ENCODE measurements around the gene ST8SIA1.

DNA sequence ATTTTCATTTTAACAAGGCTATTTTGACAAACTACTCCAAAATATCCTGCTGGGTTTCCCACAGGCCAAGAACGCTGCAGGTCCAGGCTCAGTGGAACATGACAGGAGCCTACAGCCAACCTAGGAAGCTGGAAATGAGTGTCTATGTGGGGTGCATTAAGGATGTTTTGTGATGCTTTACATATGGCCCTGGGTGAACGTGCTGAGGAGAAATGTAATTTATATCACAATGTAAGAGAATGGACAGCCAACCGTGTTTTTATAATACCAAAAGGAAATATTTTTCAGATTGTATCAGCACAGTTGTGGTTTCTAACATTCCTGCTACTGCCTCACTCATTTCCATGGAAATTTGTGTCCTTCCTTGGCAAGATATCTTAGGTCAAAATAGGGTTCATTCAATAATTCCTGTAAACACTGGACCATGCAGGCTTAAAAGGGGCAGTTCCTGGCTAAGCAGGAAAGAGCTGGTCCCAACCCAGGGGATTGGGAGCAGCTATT lies 51.5 kb downstream of the ST8SIA1 start:
- TF ChIP-seq, protein P1, sequence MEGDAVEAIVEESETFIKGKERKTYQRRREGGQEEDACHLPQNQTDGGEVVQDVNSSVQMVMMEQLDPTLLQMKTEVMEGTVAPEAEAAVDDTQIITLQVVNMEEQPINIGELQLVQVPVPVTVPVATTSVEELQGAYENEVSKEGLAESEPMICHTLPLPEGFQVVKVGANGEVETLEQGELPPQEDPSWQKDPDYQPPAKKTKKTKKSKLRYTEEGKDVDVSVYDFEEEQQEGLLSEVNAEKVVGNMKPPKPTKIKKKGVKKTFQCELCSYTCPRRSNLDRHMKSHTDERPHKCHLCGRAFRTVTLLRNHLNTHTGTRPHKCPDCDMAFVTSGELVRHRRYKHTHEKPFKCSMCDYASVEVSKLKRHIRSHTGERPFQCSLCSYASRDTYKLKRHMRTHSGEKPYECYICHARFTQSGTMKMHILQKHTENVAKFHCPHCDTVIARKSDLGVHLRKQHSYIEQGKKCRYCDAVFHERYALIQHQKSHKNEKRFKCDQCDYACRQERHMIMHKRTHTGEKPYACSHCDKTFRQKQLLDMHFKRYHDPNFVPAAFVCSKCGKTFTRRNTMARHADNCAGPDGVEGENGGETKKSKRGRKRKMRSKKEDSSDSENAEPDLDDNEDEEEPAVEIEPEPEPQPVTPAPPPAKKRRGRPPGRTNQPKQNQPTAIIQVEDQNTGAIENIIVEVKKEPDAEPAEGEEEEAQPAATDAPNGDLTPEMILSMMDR (IDR thresholded peaks at IDR 0.05): no peak
- TF ChIP-seq POLR2AphosphoS5 (IDR thresholded peaks at IDR 0.05): peak; percentile 44

All from gastroesophageal sphincter (tissue), 3 donors.